Right atrium auricular region (tissue), 2 donors: ENCODE data around the gene BARD1. TPM values are rescaled to one million over a fixed set of nuclear protein-coding genes. Genes with fewer than 3 reads are reported as not detected.
"Not testable (repeated sequence)": the region's sequence is repeated elsewhere in the genome, so short reads cannot be mapped to it uniquely, and the experiment has no call there.

Source experiments
- DNase-seq: peaks from one replicate; pipeline ENCODE4 v3.0.0-alpha.2; 2019; ENCODE audit warnings: low spot score
- H3K27ac ChIP-seq, 2 donors: fragments of 200-600 bp; sonication (generic); 1 replicate in 1 of 2; 2 replicates in 1 of 2; pipeline ENCODE4 v1.5.1; 2016 to 2019
- H3K27me3 ChIP-seq, 2 donors: fragments of 200-600 bp; sonication (generic); one replicate each; pipeline versions ENCODE4 v1.5.1 to v1.6.0; 2017 to 2019
- H3K36me3 ChIP-seq: fragments of 200-600 bp; sonication (generic); one replicate; pipeline ENCODE4 v1.5.1; 2016
- H3K4me1 ChIP-seq, 2 donors: fragments of 200-600 bp; sonication (generic); one replicate each; pipeline versions ENCODE4 v1.5.1 to v1.6.0; 2017 to 2019
- H3K4me3 ChIP-seq, 2 donors: fragments of 200-600 bp; sonication (generic); 1 replicate in 1 of 2; 2 replicates in 1 of 2; pipeline ENCODE4 v1.5.1; 2017 to 2019; ENCODE audit warnings: mild to moderate bottlenecking in 1 of 2, moderate library complexity in 1 of 2
- H3K9me3 ChIP-seq, 2 donors: fragments of 200-600 bp; sonication (generic); one replicate each; pipeline ENCODE4 v1.5.1; 2019
- total RNA-seq, 2 donors: library from RNA; depleted of rRNA; stranded (reverse); fragments of >200 nt; gene quantifications; one replicate each; pipeline ENCODE4 v1.1.0, GENCODE V29; 2016
- TF ChIP-seq, protein P1 (sequence below), 2 donors: fragments of 200-600 bp; sonication (generic); IDR thresholded peaks; one replicate each; pipeline ENCODE4 v1.5.1; 2019; ENCODE audit warnings: antibody characterized with exemption in 2 of 2

Gene BARD1
- total RNA-seq, 2 donors from 2014 or later = 13.5 to 15.7 TPM

DNA sequence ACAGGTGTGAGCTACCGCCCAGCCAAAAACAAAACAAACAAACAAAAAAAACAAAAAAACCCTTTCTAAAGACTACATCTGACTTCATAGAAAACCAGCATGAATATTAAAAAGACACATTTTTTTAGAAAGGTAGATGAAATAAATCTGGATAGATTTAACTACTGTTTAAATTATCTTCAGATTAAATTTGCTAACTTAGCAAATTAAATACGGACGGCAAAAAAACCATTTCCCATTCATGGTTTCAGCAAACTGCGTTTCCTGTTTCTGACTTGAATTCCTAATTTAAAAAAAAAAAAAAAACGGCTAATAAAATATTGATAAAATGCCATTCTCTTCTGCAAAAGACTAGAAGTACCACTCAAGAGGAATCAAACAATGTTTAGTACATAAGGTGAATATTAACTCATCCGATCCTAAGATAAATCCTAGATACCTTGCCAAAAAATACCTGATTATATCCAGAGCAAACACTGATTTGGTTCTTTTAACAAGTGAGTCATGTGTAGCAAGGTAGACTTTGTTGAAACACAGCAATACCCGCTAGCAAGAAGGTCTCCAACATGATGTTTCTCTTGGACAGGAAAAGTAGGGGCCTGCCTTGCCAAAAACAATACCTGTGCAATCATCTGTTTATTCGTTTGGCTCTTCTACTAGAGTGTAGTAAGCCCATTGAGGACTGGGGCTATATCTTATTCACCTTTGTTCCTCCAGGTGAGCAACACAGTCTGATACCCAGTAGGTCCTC lies 96.2 kb downstream of the BARD1 start:
- H3K9me3 ChIP-seq = no peaks in the 10 kb centered on the region
- TF ChIP-seq, protein P1, sequence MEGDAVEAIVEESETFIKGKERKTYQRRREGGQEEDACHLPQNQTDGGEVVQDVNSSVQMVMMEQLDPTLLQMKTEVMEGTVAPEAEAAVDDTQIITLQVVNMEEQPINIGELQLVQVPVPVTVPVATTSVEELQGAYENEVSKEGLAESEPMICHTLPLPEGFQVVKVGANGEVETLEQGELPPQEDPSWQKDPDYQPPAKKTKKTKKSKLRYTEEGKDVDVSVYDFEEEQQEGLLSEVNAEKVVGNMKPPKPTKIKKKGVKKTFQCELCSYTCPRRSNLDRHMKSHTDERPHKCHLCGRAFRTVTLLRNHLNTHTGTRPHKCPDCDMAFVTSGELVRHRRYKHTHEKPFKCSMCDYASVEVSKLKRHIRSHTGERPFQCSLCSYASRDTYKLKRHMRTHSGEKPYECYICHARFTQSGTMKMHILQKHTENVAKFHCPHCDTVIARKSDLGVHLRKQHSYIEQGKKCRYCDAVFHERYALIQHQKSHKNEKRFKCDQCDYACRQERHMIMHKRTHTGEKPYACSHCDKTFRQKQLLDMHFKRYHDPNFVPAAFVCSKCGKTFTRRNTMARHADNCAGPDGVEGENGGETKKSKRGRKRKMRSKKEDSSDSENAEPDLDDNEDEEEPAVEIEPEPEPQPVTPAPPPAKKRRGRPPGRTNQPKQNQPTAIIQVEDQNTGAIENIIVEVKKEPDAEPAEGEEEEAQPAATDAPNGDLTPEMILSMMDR (IDR thresholded peaks at IDR 0.05) = no peak
- H3K36me3 ChIP-seq = no peaks in the 10 kb centered on the region
- no peak overlapping the region for H3K4me3 ChIP-seq
- DNase-seq = no peak
- H3K27me3 ChIP-seq = no peaks in the 10 kb centered on the region
- no peaks in the 10 kb centered on the region for H3K4me1 ChIP-seq
- H3K27ac ChIP-seq = no peak overlapping the region

- Histone ChIP-seq H3K4me3 (no peak overlapping the region), H3K36me3 (no peaks in the 10 kb centered on the region), H3K27me3 (no peaks in the 10 kb centered on the region), H3K27ac (no peak overlapping the region), H3K4me1 (peaks cover 0 to 5% of the 10 kb centered on the region in 2 donors), H3K9me3 (no peaks in the 10 kb centered on the region)
- DNase-seq = no peak
- TF ChIP-seq, protein P1 (IDR thresholded peaks at IDR 0.05) = no peak
Measured at GRCh38 chr2:214710729-214711128, 98.8 kb downstream of the BARD1 start.

GRCh38 chr2:214706986-214707385 lies 102.5 kb downstream of the BARD1 start:
- H3K9me3 ChIP-seq = no peaks in the 10 kb centered on the region
- no peaks in the 10 kb centered on the region for H3K36me3 ChIP-seq
- no peak overlapping the region for H3K4me3 ChIP-seq
- no peak overlapping the region for H3K27ac ChIP-seq
- H3K4me1 ChIP-seq = peaks cover 0 to 5% of the 10 kb centered on the region in 2 donors
- TF ChIP-seq, protein P1 (IDR thresholded peaks at IDR 0.05) = no peak
- no peaks in the 10 kb centered on the region for H3K27me3 ChIP-seq
- no peak for DNase-seq

DNA sequence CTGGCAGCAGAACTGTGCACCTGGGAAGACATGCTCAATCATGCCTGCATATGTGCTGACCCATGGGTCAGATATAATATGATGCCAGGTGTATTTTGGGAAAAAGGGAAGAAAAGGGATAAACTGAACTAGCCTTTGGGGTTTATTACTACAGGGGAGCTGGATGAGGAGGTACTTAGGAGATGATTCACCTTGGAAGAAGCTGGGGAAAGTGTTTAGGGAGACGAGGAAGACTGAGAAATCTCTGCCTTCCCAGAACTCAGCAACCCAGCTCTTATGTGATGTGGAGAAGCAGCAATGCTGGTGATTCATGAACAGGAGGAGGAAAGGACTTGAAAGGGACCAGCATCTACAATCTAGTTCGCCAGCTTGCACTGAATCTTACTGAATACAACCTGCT lies 110.2 kb downstream of the BARD1 start:
- TF ChIP-seq, protein P1 (IDR thresholded peaks at IDR 0.05) = no peak
- H3K4me3 ChIP-seq = no peak overlapping the region
- no peak for DNase-seq
- H3K4me1 ChIP-seq = no peaks in the 10 kb centered on the region
- peaks cover 0 to 8% of the 10 kb centered on the region in 2 donors for H3K9me3 ChIP-seq
- H3K27ac ChIP-seq = no peak overlapping the region
- H3K27me3 ChIP-seq = no peaks in the 10 kb centered on the region
- no peaks in the 10 kb centered on the region for H3K36me3 ChIP-seq

DNA sequence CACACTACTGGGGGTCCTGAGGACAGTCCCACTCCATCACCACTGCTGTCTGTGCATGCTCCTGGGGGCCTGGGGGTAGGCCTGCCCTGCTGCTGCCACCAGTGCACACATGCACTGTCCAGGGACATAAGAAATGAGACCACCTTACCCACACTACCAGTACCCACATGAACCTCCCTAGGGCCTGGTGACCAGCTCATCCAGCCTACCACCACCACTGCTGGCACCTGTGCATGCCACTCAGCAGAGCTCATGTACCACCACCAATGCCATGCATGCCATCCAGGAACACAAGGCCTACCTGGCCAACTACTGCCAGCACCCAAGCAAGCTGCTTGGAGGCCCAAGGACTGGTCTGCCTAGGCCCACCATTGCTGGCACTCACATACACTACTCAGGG lies 112.8 kb downstream of the BARD1 start:
- peaks cover 0 to 8% of the 10 kb centered on the region in 2 donors for H3K9me3 ChIP-seq
- H3K27me3 ChIP-seq = no peaks in the 10 kb centered on the region
- H3K4me1 ChIP-seq = no peaks in the 10 kb centered on the region
- no peak overlapping the region for H3K4me3 ChIP-seq
- H3K36me3 ChIP-seq = no peaks in the 10 kb centered on the region
- H3K27ac ChIP-seq = no peak overlapping the region
- no peak for DNase-seq
- TF ChIP-seq, protein P1 (IDR thresholded peaks at IDR 0.05) = no peak

- Histone ChIP-seq H3K4me3 (no peak overlapping the region), H3K9me3 (peaks cover 0 to 2% of the 10 kb centered on the region in 2 donors), H3K27me3 (no peaks in the 10 kb centered on the region), H3K36me3 (no peaks in the 10 kb centered on the region), H3K4me1 (no peaks in the 10 kb centered on the region), H3K27ac (no peak overlapping the region)
- TF ChIP-seq, protein P1 (IDR thresholded peaks at IDR 0.05) = no peak
- DNase-seq = no peak
Measured at GRCh38 chr2:214695789-214696188, 113.7 kb downstream of the BARD1 start.

DNA sequence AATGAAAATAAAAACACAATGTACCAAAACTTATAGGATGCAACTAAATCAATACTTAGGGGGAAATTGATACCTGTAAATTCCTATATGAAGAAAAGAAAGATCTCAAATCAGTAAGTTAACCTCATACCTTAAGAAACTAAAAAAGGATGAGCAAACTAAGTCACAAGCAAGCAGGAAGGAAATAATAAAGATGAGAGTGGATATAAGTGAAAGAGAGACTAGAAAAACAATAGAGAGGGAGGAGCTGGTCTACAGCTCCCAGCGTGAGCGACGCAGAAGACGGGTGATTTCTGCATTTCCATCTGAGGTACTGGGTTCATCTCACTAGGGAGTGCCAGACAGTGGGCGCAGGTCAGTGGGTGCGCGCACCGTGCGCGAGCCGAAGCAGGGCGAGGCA lies 125.9 kb downstream of the BARD1 start:
- not testable (repeated sequence) for H3K4me1 ChIP-seq, H3K27me3 ChIP-seq, DNase-seq, H3K27ac ChIP-seq, H3K36me3 ChIP-seq, H3K9me3 ChIP-seq
- peak overlapping the region in 1 of 2 donors; percentile 40 for H3K4me3 ChIP-seq
